SH-SY5Y (cell line): Measurements from ENCODE around the gene EVI5L.

Experiments
- GATA2 ChIP-seq: IDR thresholded peaks from 2 replicates; pipeline ENCODE4 v1.6.1; 2011; ENCODE audit warnings: mild to moderate bottlenecking, low read depth, low read length
- GATA3 ChIP-seq: IDR thresholded peaks from 2 replicates; pipeline ENCODE4 v1.6.1; 2011; ENCODE audit warnings: low read depth, mild to moderate bottlenecking, low read length, moderate library complexity

DNA sequence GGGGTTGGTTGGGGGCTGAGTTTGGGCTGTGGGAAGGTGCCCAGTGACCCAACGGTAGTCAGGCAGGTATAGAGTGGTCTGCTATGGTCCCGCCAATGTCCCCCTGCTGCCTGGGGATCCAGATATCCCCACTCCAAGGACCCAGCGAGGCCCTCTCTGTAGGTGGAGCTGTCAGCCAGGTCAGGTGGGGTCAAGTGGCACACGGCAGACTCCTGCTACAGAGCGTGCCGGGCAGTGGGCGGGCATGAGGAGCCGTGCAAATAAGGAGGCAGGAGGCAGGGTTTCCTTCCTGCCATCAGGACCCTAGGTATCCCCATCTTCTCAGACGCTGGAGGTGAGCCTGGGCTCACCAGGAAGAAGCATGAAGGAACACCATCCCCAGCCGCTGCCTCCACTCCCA, 14.9 kb downstream of the EVI5L start:
- TF ChIP-seq GATA2 (no peak), GATA3 (no peak)
